GM18909 (cell line): ENCODE data around the gene TLE4.

Source experiments
- ATAC-seq: cut with Tn5 transposase; IDR thresholded peaks from one replicate; pipeline ENCODE4 v1.9.1; 2021; ENCODE audit warnings: mild to moderate bottlenecking; ENCODE audit not compliant: unreplicated experiment, poor library complexity

TLE4 gene

GRCh38 chr9:79762070-79762469 is 190.3 kb downstream of the TLE4 start:
- no peak for ATAC-seq

DNA sequence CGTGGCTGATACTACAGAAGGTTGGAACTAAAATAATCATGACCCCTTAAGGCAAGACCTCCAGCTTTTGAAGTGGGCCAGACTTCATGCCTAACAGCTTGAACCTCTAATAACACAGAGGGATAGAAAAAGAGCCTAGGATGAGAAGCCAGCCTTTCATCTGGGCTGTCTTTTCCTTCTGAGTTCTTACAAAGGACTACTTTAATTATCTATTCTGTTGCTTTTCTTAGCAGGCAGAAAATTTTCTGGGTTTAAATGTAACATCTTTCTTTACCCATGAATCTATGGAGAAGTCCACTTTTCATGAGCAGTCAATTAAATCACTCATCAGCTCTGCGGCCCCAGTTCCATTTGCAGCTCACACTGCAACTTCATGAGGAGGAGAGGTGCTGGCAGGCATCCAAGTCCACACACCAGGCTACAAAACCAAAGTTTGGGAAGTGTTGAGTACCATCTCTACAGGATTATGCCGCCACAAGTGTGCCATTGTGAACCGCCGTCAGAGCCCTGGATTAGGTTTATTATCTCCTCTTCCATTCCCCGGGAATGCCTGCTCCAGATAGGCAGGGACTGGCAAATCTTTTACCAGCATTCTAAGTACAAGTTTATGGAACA is 192.0 kb downstream of the TLE4 start:
- ATAC-seq: no peak

- no peak for ATAC-seq
Observed at GRCh38 chr9:79764374-79764773, 192.6 kb downstream of the TLE4 start.

- ATAC-seq: no peak
Observed at GRCh38 chr9:79765466-79765865, 193.7 kb downstream of the TLE4 start.

- ATAC-seq: no peak
Observed at GRCh38 chr9:79766091-79766490, 194.3 kb downstream of the TLE4 start.

- ATAC-seq: no peak
Observed at GRCh38 chr9:79768194-79768593, 196.4 kb downstream of the TLE4 start.

DNA sequence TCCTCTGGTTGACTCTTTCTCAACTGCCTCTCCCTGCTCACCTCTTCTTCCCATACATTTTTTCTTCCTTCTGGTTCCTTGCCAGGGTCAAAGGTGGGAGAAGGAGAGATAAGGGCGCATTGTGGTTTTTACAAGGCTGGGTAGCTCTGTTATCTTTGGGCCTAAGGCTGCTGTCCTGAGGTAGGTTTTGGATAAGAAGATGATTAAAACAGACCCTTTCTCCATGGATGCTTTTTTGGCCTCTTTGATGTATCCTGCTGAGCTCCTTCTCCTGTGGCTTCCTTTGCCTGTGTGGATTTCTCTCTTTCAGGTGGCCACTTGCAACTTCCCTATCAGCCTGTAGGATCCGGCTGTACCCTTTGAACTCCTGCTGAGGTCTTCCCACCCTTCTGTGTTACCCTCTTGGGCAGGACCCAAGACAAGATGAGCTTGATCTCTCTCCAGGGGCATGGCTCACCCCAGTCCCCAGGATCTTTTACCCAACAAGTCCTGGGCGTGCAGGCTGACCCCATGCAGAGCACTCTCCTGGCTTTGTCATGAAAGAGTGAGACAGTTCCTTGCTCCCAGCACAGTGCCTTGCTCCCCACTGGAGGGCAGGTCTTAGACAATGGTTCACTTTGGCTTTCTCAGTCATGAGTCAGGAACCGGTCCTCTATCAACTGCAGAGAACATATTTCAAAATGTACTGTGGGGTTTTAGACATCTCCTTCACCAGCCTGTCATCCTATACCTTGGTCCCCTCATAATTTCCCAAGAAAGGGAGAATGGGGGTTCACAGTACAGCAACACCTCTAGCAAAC is 197.9 kb downstream of the TLE4 start:
- ATAC-seq: no peak

DNA sequence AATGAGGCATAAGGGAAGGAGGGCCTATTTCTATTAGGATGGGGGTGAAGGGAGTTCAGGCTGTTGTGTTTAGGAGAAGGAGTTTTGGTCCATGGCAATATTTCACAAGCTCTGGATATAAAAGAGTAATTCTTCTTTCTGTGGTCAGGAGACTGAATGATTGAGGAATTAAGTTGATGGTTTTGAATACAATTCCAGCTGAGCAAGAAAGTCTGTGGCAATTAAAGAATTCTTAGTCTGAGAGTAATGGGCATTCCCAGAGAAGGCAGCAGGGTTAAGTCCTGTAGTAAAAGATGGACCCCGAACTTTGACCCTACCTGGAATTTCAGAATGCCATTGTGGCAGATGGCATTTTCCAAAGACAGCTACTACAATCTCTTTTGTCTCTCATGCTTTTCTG is 202.6 kb downstream of the TLE4 start:
- ATAC-seq: no peak
